Renal cortex interstitium (tissue), 11 donors: ENCODE measurements around the gene SELENOS. TPM values are rescaled to one million over a fixed set of nuclear protein-coding genes. Genes with fewer than 3 reads are reported as not detected.
A peak's percentile ranks its signal among the peaks of the same experiment; 100 is the strongest.
"Not testable (repeated sequence)": the region's sequence is repeated elsewhere in the genome, so short reads cannot be mapped to it uniquely, and the experiment has no call there.

Experiments
- DNase-seq, 11 donors: peaks; one replicate each; pipeline ENCODE4 v3.0.0-alpha.2; 2013; ENCODE audit warnings: low read depth in 9 of 11, low spot score in 4 of 11; ENCODE audit errors: extremely low read depth in 1 of 11
- polyA plus RNA-seq, 3 donors: library from polyadenylated mRNA; unstranded; fragments of 120-200 nt; gene quantifications; one replicate each; pipeline ENCODE4 v1.2.1, GENCODE V29; 2013; ENCODE audit not compliant: insufficient read length in 3 of 3

SELENOS gene
- polyA plus RNA-seq, 3 donors: 58.6 to 67.4 (median 64.1) TPM

DNA sequence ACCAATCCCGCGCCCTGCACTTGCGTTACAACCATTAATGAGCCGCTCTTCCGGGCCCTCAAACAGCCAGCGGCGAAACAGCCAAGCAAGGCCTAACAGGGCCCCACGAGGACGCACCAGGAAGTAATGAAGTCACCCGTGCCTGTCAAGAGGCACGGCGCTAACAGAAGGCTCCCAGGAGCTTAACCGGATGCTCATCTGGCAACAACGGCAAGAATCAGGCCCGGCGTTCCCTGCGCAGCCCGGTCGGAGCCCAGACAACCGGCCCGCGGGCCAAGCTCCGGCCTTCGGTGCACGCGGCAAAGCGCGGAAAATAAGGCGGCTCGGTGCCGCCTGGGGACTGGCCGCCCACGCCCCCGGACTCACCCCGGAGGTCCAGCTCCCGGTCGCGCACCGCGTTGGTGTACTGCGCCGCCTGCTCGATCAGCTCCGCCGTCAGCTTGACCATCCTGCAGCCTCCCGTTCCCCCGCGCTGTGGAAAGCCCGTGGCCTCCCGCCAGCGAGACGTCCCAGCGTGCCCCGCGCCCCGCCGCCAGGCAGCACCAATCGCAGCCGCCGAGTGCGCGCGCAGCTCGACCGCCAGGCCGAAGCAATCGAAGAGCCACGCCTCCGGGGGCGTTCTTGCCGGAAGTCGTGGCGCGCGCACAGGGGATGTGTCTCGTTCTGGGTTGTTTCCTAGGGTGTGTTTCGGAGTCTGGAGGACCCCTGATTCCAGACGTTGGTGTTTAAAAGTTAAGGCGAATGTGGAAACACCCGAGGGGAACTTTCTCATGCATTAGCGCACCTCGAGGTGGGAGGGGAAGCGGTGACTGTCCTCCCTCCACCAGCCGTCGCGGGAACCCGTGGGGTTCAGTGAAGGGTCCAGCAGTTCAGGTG lies 17.7 kb upstream of the SELENOS start, which contains the start of gene SNRPA1:
TSS of gene SNRPA1 (minus strand) at position 518 of the 876 bp plus-strand sequence. CDS start at position 448, 70 bp downstream.
- DNase-seq: peak; percentile 86 to 95 (median 93)

DNA sequence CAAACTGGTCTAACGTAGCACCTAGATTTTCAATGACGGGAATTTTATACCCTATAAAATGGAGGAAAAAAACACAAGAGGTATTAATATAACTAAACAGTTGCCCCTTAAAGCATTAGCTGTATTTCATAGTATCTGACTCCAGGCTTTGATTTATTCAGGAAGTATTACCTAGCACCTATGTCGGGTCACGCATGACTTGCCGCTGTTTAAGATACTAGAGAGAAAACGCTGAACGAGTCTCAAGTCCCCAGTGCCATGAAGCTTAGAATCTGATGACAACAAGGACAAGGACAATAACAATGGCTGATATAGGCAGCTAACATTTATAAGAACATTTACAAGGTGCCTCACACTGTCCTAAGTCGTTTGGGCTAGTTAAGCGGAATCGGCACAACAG lies 15.8 kb upstream of the SELENOS start:
- DNase-seq: no peak

DNA sequence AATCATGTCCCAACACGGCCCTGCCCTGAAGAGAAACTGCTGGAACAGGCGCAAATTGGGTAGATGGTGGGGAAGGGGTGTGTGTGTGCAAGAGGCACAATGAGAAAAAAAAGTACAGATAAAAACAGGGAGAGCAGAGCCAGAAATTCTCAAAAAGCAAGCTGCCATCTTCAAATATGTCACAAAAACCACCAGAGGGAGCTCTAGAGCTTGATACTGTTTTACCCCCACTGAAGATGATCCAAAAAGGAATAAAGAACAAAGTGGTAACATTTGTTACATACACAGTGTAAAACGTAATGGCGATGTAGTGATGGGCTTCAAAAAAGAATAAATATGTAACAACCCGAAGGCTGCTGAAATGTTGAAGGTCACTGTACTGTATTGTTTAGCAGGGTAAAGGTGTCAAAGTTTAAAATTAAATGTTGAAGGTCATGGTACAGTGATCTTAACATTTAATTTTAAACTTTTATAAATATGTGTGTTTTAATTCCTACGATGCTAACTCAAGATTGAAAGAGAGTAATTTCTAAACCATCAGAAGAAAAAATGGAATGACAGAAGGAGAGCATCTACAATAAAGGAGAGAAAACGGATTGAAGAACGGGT lies 11.7 kb upstream of the SELENOS start:
- DNase-seq: no peak

DNA sequence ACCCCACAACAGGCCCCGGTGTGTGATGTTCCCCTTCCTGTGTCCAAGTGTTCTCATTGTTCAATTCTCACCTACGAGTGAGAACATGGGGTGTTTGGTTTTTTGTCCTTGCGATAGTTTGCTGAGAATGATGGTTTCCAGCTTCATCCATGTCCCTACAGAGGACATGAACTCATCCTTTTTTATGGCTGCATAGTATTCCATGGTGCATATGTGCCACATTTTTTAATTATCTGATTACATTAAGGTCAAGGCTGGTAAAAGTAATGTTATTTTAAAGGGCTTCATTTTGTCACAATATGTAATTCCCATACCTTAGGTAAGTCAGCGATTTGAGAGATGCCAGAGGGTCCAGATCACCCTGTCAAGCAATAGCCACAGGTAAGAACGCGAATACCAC lies 10.1 kb upstream of the SELENOS start:
- not testable (repeated sequence) for DNase-seq

DNA sequence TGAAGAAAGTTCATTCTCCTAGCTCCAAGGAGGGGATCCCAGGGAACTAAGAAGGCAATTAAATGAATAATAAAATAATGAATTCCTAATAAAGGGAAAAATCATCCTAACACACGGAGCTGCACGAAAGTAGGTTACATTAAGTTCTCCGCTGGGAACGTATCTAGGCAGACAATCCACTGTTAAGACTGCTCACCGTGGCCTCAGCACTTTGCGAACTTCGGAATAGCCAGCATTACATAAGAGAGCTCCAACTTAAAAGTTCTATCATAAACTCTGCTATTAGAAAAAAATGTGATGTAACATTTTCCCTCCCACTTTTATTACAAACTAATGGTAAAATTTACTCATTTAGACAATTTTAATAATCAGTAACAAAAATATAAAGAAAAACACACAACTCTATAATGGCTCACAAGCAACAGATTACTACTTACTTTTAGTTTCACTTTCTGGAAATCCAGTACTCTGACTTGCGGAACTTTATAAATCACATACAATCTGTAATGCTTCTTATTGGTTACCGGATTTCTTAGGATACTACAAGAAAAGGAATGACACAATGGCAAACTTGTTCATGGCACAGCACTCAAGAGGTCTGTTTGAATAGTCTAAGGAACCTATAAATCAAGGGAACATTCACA lies 9.3 kb upstream of the SELENOS start:
- no peak for DNase-seq

DNA sequence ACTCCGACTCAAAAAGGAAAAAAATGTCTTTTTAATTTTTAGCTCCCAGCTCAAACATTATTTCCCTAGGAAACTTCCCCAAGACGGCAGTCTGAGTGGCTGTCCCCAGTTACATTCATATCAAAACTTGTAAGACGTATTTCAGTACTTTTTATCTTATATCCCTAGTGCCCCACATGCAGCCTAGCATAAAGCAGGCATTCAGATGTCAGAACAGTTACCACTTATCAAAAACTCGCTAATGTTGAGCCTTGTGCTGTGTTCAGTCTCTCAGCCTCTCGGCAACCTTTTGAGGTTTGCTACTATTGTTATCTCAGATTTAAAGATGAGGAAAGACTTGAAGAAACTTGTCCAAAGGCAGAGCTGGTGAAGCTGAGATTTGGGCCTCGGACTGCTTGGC lies 6.6 kb upstream of the SELENOS start:
- DNase-seq: no peak

DNA sequence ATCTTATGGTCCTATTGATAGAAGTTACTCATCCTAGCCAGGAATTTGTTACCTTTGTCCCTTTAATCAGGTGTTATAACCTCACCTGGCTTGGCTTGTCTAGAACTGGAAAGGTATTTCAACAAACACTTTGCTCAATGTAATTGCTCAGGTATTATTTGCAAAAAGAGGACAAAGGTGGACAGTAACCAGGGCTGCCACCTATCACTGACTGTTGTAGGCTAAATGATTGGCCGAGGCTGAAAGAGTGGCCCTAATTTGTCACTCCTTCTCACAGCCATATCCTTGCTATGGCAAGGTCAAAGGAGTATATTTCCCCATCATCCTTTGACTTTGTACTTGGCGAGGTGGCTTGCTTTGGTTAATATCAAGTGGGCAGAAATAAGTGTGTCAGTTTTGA lies 2.7 kb upstream of the SELENOS start:
- no peak for DNase-seq

DNA sequence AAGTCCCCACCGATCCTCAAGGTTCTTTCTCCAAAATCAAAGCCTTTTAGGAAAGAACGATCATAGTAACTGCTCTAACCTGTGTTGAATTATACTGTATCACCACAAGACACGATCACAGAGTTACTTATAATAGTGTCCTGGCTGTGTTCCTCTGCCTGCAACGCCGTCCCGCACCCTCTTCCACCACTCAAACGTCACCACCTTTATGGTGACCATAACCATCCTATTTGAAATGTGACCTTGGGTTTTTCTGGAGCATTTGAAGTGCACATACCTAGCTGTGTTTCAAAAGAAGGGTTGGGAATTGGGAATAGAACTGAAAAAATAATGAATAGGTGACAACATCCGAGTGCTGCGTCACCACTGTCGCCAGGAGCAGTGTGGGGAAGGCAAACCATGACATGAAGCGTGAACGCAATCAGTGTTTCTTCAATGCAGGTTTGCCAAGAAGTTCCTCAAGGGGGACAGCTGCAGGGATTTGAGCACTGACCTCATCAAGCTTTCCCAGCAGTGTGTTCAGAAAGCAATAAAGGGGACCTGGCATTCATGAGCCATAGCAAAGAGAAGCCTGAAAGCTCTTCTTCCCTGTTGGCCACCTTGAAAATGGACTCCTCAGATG lies 769 bp upstream of the SELENOS start:
- DNase-seq: no peak

DNA sequence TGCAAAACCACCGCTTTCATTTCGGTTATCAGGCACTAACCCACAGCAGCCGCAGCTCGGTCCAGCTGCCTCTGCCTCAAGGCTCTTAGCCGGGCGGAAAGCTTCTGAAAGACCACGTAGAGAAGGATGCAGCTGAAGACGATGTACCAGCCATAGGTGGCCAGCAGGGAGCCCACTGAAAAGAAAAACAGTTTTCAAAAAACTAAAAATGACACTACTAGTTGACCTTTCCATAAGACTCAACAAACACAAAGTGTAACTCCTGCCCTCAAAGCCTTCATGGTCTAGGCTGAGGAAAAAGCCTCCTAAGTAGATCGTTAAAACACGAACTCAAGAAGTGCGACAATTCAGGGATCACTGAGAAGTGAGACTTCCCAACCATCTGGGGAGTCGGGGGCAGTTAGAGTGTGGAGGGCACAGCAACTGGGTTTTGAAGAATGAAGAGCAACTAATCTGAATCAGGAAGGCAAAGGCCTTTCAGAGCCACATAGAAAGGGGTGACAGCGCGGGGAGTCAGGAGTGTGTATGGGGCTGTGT lies 716 bp downstream of the SELENOS start:
- DNase-seq: peak in 1 of 11 donors; percentile 14

DNA sequence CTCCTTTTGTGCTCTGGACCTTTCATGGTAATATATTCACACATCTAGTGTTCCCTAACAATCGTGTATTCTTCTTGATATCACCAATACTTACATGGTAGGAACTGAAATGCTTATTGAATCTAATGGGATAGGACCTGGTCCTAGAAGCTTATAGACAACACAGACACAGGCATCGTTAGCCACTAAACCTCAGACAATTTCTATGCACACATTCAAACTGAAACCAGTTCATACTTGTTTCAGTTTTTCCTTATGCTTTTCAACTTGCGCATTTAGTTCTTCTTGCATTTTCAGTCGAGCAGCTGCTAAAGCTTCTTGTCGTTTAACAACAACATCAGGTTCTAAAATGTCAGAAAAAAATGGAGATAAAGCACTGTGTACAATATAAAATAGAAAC lies 2.3 kb downstream of the SELENOS start:
- no peak for DNase-seq

DNA sequence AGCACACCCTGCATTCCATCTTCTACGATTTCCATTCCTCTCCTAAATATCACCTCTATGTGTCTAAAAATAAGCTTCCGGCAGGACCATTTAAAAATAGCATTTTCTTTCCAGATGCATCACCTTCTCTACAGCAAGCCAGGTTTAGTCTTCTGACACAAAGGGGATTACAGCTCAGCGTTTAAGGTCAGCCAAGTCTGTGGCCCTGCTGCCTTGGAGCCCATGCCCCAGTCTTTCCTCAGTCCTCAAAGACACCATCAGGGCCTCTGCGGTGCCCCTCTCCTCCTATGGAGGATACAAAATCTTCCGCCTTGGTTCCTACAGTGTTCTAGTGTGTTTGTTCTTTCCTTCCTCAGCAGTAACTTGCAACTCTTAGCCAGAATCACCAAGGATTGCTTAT lies 3.8 kb downstream of the SELENOS start:
- no peak for DNase-seq

DNA sequence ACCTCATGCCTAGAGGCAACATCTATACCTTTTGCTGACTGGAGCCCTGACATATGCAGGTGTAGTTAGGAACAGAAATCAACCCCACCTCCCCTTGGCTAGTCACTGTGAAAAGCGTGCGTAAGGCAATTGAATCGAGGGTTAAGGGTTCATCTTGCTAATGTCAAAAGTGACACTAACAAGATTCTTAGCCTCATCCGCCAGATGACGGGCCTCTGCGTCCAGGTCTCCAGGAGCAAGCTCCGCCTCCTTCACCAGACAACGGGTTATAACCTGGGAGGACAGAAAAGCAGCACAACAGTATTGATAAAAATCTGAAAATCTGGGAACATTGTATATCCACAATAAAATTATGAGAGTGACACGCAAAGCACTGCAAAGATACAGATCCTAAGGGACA lies 4.7 kb downstream of the SELENOS start:
- DNase-seq: no peak

DNA sequence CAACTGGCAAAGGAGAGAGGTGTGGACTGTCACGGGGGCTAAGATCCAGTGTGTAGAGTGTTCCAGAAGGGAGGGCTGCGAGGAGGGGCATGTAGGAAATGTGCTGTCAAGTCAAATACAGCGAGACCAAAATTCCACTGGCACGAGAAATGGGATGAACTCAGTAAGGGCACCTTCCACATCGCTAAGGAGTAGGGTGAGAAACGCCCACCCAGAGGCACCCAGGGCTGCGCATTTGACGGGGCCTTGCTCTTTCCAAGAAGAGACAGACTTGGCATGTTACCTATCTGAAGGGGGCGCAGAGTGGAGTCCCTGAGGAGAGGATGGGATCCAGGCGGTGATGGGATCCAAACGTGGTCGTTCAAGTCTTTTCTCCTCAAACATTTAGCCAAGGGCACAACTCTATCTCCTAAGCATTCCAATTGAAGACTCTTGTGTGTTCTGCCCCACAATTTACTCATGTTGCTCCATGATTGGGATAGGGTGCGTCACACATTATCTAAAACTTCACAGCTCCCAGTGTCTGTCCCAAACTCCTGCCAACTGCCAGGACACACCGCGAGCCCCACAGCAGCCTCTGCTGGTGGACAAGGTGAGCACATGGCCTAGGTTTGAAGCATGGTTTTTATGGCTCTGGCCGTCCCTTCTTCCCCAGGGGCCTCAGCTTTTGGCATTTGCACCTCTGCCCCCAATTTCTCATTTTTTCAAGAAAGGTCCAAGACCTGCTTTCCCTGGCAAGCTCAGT lies 7.6 kb downstream of the SELENOS start:
- no peak for DNase-seq

DNA sequence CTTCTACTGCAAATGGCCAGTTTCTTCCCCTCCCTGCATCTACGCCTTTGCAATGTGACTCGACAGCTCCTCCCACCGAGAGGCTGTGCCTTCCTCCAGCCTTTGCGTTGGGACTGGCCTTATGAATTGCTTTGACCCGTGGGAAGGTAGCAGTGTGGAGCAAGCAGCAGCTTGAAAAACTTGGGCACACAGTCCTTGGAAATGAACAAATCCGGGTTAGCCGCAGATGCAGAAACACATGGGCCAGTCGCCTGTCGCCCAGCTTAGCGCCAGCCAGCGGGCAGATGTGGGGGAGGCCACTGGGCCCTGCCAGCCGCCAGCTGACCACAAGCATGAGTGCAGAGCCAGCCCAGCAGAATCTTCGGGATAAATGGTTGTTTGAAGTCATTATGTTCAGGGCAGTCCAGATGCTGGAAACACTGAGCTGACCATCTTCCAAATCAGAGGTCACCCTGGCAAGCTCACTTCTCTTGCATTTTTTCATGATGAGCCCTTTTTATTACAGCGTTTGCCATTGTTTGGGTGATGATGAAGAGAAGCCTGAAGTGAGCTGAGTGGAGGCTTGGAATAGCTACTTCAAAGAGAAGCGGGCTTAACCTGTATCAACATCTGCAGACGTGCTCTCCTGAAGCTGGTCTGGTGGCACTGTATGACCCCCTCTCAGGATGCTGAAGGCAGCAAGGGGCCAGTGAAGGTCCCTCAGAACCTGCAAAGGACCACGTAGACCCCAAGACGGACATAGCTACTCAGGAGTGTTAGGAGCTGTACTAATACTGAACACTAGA lies 9.8 kb downstream of the SELENOS start:
- no peak for DNase-seq

DNA sequence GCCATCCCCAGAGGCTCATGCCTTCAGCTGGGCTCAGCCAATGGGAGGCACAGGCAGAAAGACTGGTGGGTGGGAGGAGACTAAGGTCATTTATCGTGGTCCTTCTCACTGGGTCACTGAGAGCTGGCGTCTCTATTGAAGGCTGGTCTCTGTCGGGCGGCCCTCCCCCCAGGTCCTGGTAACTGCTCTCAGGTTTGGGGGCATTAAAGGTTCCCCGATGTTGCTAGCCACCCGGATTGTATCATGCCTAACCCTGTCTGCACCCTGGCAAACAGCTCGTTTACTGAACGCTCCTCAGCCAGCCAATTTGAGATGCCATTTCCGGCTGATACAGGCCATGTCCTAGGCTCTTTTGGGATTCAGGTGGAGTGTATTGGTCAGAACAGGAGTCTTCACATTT lies 10.5 kb downstream of the SELENOS start:
- DNase-seq: no peak

DNA sequence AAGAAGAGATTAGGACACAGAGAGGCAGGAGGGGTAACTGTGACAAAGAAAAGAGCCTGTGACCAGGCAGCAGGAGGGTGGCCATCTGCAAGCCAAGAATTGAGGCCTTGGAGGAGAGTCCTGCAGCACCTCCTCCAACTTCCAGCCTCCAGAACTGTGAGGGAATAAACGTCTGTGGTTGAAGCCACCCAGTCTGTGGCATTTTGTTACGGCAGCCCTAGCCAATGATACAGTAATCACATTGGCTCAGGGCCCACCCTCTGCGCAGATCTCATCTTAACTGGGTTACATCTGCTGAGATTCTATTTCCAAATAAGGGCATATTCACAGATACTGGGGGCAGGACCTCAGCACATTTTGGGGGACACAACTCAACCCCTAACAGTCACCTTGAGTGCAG lies 11.3 kb downstream of the SELENOS start:
- DNase-seq: no peak

DNA sequence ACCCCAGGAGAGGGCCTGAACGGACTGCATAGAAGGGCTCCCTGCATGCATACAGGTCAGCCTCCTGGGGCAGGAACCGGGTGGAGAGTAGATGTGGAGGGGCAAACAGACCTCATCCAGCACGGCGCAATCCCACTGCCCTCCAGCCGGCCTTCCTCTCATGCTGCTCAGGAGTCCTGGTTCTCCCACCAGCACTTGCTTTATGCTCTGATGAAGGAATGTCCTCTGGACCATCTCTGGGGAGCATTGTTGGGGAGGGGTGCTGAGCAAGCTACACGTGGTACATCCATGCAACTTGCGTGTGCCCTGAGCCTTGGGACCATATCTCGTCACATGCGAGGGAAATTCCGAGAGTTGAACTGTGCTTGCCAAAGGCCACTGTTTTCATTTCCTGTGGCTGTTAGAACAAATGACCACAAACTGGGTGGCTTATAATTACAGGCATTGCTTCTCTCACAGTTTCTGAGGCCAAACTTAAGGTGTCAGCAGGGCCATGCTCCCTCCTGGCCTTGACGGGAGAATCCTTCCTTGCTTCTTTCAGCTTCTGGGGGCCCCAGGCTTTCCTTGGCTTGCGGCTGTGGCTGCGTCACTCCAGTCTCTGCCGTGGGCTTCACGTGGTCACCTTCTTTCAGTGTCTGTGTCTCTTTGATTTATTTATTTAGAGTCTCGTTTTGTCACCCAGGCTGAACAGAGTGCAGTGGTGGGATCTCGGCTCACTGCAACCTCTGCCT lies 12.2 kb downstream of the SELENOS start:
- no peak for DNase-seq
